Neural cell (in vitro differentiated cells): Measurements from ENCODE around the gene CLNK. TPM values are rescaled to one million over a fixed set of nuclear protein-coding genes. Genes with fewer than 3 reads are reported as not detected.

Experiments used
- H2AFZ ChIP-seq: fragments of 200-600, 300-800 bp; sonication (generic), shearing (Covaris generic); 2 replicates; pipeline ENCODE4 v1.6.0; 2014; ENCODE audit warnings: low read depth, mild to moderate bottlenecking, antibody characterized with exemption, low read length, moderate library complexity
- H3F3A ChIP-seq: fragments of 200-600 bp; shearing (Covaris generic); 2 replicates; pipeline ENCODE4 v1.6.1; 2016; ENCODE audit warnings: mild to moderate bottlenecking, moderate library complexity, mixed read lengths, antibody characterized with exemption, low read length; ENCODE audit not compliant: insufficient read depth, poor library complexity, severe bottlenecking
- H3K27ac ChIP-seq: fragments of 200-600, 300-800 bp; sonication (generic), shearing (Covaris generic); 2 replicates; pipeline ENCODE4 v1.5.1; 2014; ENCODE audit warnings: mild to moderate bottlenecking, low read length, moderate library complexity
- H3K27me3 ChIP-seq: fragments of 300-800, 200-600 bp; sonication (generic), shearing (Covaris generic); 2 replicates; pipeline ENCODE4 v1.6.0; 2014; ENCODE audit warnings: mild to moderate bottlenecking, low read depth, low read length, moderate library complexity; ENCODE audit not compliant: insufficient read depth
- H3K36me3 ChIP-seq: fragments of 300-800, 200-600 bp; sonication (generic), shearing (Covaris generic); 2 replicates; pipeline ENCODE4 v1.5.1; 2014; ENCODE audit warnings: mild to moderate bottlenecking, antibody characterized with exemption, low read length, moderate library complexity; ENCODE audit not compliant: insufficient read depth
- H3K4me2 ChIP-seq: fragments of 300-800, 200-600 bp; sonication (generic), shearing (Covaris generic); 2 replicates; pipeline ENCODE4 v1.6.0; 2014; ENCODE audit warnings: mild to moderate bottlenecking, low read length
- H3K4me3 ChIP-seq: fragments of 300-800, 200-600 bp; sonication (generic), shearing (Covaris generic); 2 replicates; pipeline ENCODE4 v1.5.1; 2014; ENCODE audit warnings: mild to moderate bottlenecking, low read length, moderate library complexity
- H3K79me2 ChIP-seq: fragments of 200-600 bp; shearing (Covaris generic); replicated peaks from 2 replicates; pipeline ENCODE4 v1.6.0; 2014; ENCODE audit warnings: mild to moderate bottlenecking, low read length, moderate library complexity; ENCODE audit not compliant: insufficient read depth
- H3K9ac ChIP-seq: fragments of 300-800, 200-600 bp; sonication (generic), shearing (Covaris generic); 2 replicates; pipeline ENCODE4 v1.6.1; 2016; ENCODE audit warnings: mild to moderate bottlenecking, low read length, mixed read lengths
- H3K9me2 ChIP-seq: fragments of 200-600 bp; shearing (Covaris generic); 2 replicates; pipeline ENCODE4 v1.6.1; 2016; ENCODE audit warnings: mild to moderate bottlenecking, low read length, mixed read lengths; ENCODE audit not compliant: insufficient read depth
- H3K9me3 ChIP-seq: fragments of 200-600, 300-800 bp; sonication (generic), shearing (Covaris generic); 2 replicates; pipeline ENCODE4 v1.6.1; 2016; ENCODE audit warnings: mild to moderate bottlenecking, mixed run types, low read length, moderate library complexity, mixed read lengths
- H4K20me1 ChIP-seq: fragments of 200-600 bp; shearing (Covaris generic); 2 replicates; pipeline ENCODE4 v1.6.1; 2016; ENCODE audit warnings: mild to moderate bottlenecking, mixed run types; ENCODE audit not compliant: insufficient read depth
- CTCF ChIP-seq: fragments of 450-650 bp; IDR thresholded peaks from 2 replicates; pipeline ENCODE4 v1.5.1; 2014; ENCODE audit warnings: antibody characterized with exemption, mild to moderate bottlenecking, moderate library complexity; ENCODE audit not compliant: poor library complexity, severe bottlenecking
- EP300 ChIP-seq: fragments of 450-650 bp; conservative IDR thresholded peaks from 2 replicates; pipeline ENCODE4 v1.6.1; 2014; ENCODE audit warnings: antibody characterized with exemption, mild to moderate bottlenecking, moderate library complexity; ENCODE audit not compliant: poor library complexity, severe bottlenecking
- EZH2 ChIP-seq: fragments of 200-600, 300-800 bp; shearing (Covaris generic), sonication (generic); IDR thresholded peaks from 2 replicates; pipeline ENCODE4 v1.6.1; 2014; ENCODE audit warnings: antibody characterized with exemption, low read length, borderline replicate concordance, mild to moderate bottlenecking; ENCODE audit not compliant: insufficient read depth, poor library complexity, severe bottlenecking
- MXI1 ChIP-seq: fragments of 450-650 bp; conservative IDR thresholded peaks from 2 replicates; pipeline ENCODE4 v1.6.1; 2014; ENCODE audit warnings: antibody characterized with exemption, mild to moderate bottlenecking; ENCODE audit not compliant: poor library complexity, severe bottlenecking
- POLR2AphosphoS5 ChIP-seq: IDR thresholded peaks from 2 replicates; pipeline ENCODE4 v1.6.1; 2012
- RAD21 ChIP-seq: fragments of 450-650 bp; conservative IDR thresholded peaks from 2 replicates; pipeline ENCODE4 v1.6.1; 2014; ENCODE audit warnings: antibody characterized with exemption, mild to moderate bottlenecking, moderate library complexity
- REST ChIP-seq: IDR thresholded peaks from 2 replicates; pipeline ENCODE4 v1.6.1; 2012; ENCODE audit warnings: borderline replicate concordance
- SMC3 ChIP-seq: fragments of 450-650 bp; conservative IDR thresholded peaks from 2 replicates; pipeline ENCODE4 v1.6.1; 2014; ENCODE audit warnings: antibody characterized with exemption, mild to moderate bottlenecking, moderate library complexity; ENCODE audit not compliant: poor library complexity
- TAF1 ChIP-seq: IDR thresholded peaks from 2 replicates; pipeline ENCODE4 v1.6.1; 2012; ENCODE audit warnings: low read depth
- polyA plus RNA-seq: library from polyadenylated mRNA; depleted of rRNA; stranded (reverse); fragments of >200 nt; gene quantifications from 2 replicates; pipeline ENCODE4 v1.2.3, GENCODE V29; 2014

The CLNK gene
- polyA plus RNA-seq, 1 donor from 2014 or later, result not detected

GRCh38 chr4:10567766-10568165 lies 116.8 kb downstream of the CLNK start:
- no peak overlapping the region for H2AFZ ChIP-seq
- TF ChIP-seq EP300, result no peak
- no peak for TF ChIP-seq POLR2AphosphoS5
- TF ChIP-seq SMC3, result no peak
- no peak for TF ChIP-seq CTCF
- no peak for TF ChIP-seq REST
- TF ChIP-seq RAD21, result no peak
- TF ChIP-seq TAF1, result no peak
- TF ChIP-seq EZH2, result no peak
- TF ChIP-seq MXI1, result no peak
- H3K27ac ChIP-seq, result no peak overlapping the region
- H3K27me3 ChIP-seq, result no peaks in the 10 kb centered on the region
- no peaks in the 10 kb centered on the region for H3F3A ChIP-seq
- no peaks in the 10 kb centered on the region for H4K20me1 ChIP-seq
- no peak overlapping the region for H3K9ac ChIP-seq
- H3K4me2 ChIP-seq, result no peak overlapping the region
- no peak overlapping the region for H3K4me3 ChIP-seq
- no peaks in the 10 kb centered on the region for H3K9me3 ChIP-seq
- no peaks in the 10 kb centered on the region for H3K36me3 ChIP-seq
- H3K9me2 ChIP-seq, result no peaks in the 10 kb centered on the region
- H3K79me2 ChIP-seq, result no peaks in the 10 kb centered on the region

GRCh38 chr4:10565166-10565780 lies 119.3 kb downstream of the CLNK start:
- Histone ChIP-seq H2AFZ (no peak overlapping the region), H3K9me2 (no peaks in the 10 kb centered on the region), H4K20me1 (no peaks in the 10 kb centered on the region), H3K27ac (no peak overlapping the region), H3K9me3 (no peaks in the 10 kb centered on the region), H3K9ac (no peak overlapping the region), H3K4me2 (no peak overlapping the region), H3F3A (no peaks in the 10 kb centered on the region), H3K27me3 (no peaks in the 10 kb centered on the region), H3K36me3 (no peaks in the 10 kb centered on the region), H3K4me3 (no peak overlapping the region), H3K79me2 (no peaks in the 10 kb centered on the region)
- TF ChIP-seq SMC3 (no peak), EZH2 (no peak), CTCF (no peak), EP300 (no peak), POLR2AphosphoS5 (no peak), REST (no peak), MXI1 (no peak), TAF1 (no peak), RAD21 (no peak)
